ENCODE results near the gene NLN.
"Not testable (repeated sequence)": the region's sequence is repeated elsewhere in the genome, so short reads cannot be mapped to it uniquely, and the experiment has no call there.

The NLN gene

DNA sequence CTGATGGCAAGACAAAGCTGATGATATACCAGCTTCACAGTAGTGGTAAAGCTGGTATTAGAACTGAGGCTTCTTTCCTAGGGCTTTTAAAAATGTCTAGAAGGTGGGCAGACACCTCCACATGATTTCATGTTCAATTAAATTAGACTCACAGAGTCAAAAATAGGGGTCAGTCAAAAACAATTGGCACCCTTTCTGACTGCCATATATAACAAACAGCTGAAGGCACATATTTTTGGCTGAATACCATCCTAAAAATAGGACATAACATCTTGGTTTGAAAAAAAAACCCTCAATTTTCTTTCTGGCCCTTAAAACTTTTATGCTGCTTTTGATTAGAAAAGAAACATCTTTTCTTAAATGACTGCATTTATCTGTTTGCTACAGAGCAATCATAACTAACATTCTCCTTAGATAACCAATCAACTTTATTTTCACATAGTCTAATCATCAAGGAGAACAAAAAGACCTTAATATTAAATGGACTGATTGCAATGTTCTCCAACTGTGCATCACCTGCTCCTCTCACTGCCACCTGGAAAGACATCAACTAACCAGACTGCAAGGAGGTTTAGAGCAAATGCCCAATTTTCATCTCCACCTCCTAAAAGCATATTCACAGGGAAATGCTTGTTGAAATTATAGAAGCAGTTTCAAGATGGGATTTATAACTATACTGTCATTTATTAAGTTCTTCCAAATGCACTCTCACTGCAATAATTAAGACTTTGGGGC is 3.3 kb upstream of the NLN start:
- Histone ChIP-seq H3K9me3 (ENCODE audit: control insufficient read depth, insufficient read depth, low read length) (no peaks in the 10 kb centered on the region), H3K9ac (ENCODE audit: low read depth, low read length) (no peak overlapping the region), H3K4me1 (ENCODE audit: insufficient read depth, low read length) (no peaks in the 10 kb centered on the region), H3K36me3 (ENCODE audit: insufficient read depth, low read length) (peaks cover 2% of the 10 kb centered on the region)

DNA sequence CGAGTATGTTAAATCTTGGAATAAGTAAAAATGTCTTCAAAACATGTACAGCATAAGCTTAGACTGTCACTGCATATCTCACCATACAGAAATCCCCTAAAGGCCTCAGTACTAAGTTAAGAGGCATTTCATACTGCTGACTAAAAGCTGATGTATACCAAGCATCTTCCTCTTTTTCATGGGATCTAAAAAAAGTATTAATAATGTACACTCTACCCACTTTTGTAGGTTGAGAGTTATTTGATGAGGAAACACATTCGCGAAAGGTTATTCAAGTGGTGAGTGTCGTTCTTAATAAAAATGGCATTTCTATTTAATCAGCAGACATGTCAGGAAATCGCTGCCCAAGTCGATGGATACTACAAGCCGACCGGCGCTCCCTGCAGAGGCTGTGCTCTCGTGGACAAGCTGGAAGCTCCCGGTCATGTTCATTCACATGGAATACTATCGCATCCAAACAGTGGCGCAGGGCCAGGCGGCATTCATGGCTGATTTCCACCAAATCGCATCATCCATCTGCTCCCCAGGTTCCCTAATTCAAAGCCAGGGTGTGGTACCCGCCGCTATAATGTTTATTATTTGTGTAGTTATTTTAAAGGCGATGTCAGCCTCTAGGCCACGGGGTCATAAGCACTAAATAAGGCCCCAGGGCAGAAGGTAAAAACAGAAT is 820 bp upstream of the NLN start:
- H3K9ac ChIP-seq (ENCODE audit: low read depth, low read length): peak overlapping the region; percentile 91
- H3K36me3 ChIP-seq (ENCODE audit: insufficient read depth, low read length): peaks cover 2% of the 10 kb centered on the region
- H3K9me3 ChIP-seq (ENCODE audit: control insufficient read depth, insufficient read depth, low read length): no peaks in the 10 kb centered on the region
- peaks cover 7% of the 10 kb centered on the region for H3K4me1 ChIP-seq (ENCODE audit: insufficient read depth, low read length)

GRCh38 chr5:65722575-65723403 is 784 bp downstream of the NLN start:
- Histone ChIP-seq H3K36me3 (ENCODE audit: insufficient read depth, low read length) (peaks cover 2% of the 10 kb centered on the region), H3K9me3 (ENCODE audit: control insufficient read depth, insufficient read depth, low read length) (no peaks in the 10 kb centered on the region), H3K4me1 (ENCODE audit: insufficient read depth, low read length) (peaks cover 11% of the 10 kb centered on the region), H3K9ac (ENCODE audit: low read depth, low read length) (peak overlapping the region; percentile 91)

GRCh38 chr5:65727491-65728156 is 5.6 kb downstream of the NLN start:
- Histone ChIP-seq H3K36me3 (ENCODE audit: insufficient read depth, low read length) (no peaks in the 10 kb centered on the region), H3K9ac (ENCODE audit: low read depth, low read length) (no peak overlapping the region), H3K4me1 (ENCODE audit: insufficient read depth, low read length) (peaks cover 15% of the 10 kb centered on the region), H3K9me3 (ENCODE audit: control insufficient read depth, insufficient read depth, low read length) (no peaks in the 10 kb centered on the region)

DNA sequence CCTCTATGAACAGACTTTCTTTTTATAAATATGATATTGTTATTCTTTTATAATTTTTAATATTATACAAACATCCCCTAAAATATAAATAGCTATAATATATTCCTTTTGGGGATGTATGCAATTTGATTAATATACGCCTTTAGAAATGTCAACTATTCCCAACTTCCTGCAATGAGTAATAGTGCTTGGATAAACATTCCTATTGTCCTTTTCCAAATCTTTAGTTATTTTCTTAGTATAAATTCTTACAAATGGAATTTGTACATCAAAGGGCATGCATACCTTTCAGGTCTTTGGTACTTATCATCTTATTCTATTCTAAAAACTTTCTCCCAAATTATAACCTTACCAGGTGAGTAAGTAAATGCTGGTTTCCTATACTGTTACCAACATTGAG is 6.2 kb downstream of the NLN start:
- Histone ChIP-seq H3K9me3 (ENCODE audit: control insufficient read depth, insufficient read depth, low read length) (no peaks in the 10 kb centered on the region), H3K9ac (ENCODE audit: low read depth, low read length) (no peak overlapping the region), H3K36me3 (ENCODE audit: insufficient read depth, low read length) (no peaks in the 10 kb centered on the region), H3K4me1 (ENCODE audit: insufficient read depth, low read length) (peaks cover 15% of the 10 kb centered on the region)

DNA sequence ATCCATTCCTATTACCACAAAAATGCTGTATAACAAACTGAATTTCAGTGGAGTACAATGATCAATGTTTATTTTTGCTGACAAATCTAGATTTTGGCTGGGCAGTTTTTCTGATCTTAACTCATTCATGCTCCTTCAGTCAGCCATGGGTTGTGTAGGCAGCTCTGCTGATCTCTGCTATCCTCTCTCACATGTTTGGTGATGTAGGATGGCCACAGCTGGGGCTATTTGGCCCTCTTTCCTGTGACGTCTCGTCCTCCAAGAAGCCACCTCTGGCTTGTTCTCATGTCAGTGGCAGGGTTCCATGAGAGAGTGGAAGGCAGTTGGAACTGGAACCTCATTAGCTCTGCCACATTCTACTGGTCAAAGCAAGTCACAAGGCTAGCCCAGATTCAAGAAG is 8.9 kb downstream of the NLN start:
- H3K9me3 ChIP-seq (ENCODE audit: control insufficient read depth, insufficient read depth, low read length): no peaks in the 10 kb centered on the region
- no peak overlapping the region for H3K9ac ChIP-seq (ENCODE audit: low read depth, low read length)
- H3K36me3 ChIP-seq (ENCODE audit: insufficient read depth, low read length): no peaks in the 10 kb centered on the region
- H3K4me1 ChIP-seq (ENCODE audit: insufficient read depth, low read length): peaks cover 9% of the 10 kb centered on the region; the same call in 1 of the 2 replicates

DNA sequence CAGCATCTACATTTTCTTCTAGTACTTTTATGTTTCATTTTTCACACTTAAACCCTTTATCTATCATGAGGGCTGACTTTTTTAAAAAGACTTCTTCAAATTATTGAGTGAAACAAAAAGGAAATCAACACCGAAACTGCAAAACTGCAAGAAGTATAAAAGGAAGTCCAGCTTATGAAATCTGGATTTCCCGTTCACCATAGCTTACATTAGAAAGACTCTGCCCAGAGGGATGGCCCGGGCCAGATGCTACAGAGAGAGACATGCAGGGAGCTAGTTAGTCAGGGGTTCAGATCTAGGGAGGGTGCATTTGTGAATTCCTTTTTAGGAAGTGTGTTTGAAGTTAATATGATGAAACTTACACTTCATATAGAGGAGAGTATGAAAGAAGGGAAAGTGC is 10.0 kb downstream of the NLN start:
- H3K9me3 ChIP-seq (ENCODE audit: control insufficient read depth, insufficient read depth, low read length); H3K36me3 ChIP-seq (ENCODE audit: insufficient read depth, low read length); H3K4me1 ChIP-seq (ENCODE audit: insufficient read depth, low read length); H3K9ac ChIP-seq (ENCODE audit: low read depth, low read length): not testable (repeated sequence)

DNA sequence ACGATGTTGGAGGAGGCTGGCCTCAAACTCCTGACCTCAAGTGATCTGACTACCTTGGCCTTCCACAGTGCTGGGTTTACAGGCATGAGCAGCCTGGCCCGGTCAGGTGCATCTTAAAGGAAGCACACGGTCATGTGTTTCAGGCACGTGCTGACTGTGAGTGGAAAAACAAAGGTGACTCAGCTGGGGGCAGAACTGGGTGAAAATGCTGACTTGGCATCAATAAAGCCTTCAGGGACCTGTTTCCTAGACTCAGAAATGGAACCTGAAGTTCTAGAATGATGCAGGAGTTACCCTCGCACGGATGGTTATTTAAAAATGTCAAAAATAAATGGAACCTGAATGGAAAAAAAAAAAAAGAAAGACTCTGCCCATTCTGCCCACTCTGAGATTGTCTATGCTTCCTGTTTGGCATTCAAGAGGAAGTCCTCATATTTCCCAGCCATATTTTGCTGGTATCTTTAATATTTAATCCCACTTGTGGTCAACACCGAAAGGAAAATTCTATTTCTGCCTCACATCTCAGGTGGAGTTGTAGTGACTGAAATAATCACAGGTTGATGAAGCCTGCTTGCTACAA is 12.3 kb downstream of the NLN start:
- H3K9me3 ChIP-seq (ENCODE audit: control insufficient read depth, insufficient read depth, low read length); H3K4me1 ChIP-seq (ENCODE audit: insufficient read depth, low read length); H3K36me3 ChIP-seq (ENCODE audit: insufficient read depth, low read length); H3K9ac ChIP-seq (ENCODE audit: low read depth, low read length): not testable (repeated sequence)

DNA sequence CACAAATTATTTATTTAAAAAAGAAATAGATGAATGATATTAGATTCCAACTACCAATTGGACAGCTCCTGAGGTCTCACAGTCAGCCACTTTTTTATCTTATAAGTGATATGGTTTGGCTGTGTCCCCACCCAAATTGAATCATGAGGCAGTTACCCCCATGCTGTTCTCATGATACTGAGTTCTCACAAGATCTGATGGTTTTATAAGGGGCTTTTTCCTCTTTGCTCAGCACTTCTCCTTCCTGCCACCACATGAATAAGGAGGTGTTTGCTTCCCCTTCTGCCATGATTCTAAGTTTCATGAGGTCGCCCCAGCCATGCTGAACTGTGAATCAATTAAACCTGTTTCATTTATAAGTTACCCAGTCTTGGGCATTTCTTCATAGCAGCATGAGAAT is 12.9 kb downstream of the NLN start:
- H3K9ac ChIP-seq (ENCODE audit: low read depth, low read length): no peak overlapping the region
- H3K36me3 ChIP-seq (ENCODE audit: insufficient read depth, low read length): no peaks in the 10 kb centered on the region
- H3K9me3 ChIP-seq (ENCODE audit: control insufficient read depth, insufficient read depth, low read length): no peaks in the 10 kb centered on the region
- peaks cover 2% of the 10 kb centered on the region; the same call in 1 of the 2 replicates for H3K4me1 ChIP-seq (ENCODE audit: insufficient read depth, low read length)

DNA sequence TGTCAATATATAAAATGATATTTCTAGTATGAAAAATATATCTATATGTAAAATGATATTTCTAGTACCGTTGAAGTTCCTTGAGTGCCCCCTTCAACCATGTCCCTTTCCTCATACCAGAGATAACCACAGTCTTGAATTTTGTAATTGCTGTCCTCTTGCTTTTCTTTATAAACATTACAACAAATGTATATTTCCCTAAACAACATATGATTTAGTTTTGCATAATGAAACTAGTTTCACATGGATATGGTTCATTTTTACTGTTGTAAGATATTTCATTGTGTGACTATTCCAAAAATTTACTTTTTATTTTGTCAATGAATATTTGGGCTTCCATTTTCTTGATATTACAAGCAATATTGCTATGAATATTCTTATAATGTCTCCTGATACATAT is 14.0 kb downstream of the NLN start:
- Histone ChIP-seq H3K9me3 (ENCODE audit: control insufficient read depth, insufficient read depth, low read length) (no peaks in the 10 kb centered on the region), H3K36me3 (ENCODE audit: insufficient read depth, low read length) (no peaks in the 10 kb centered on the region), H3K9ac (ENCODE audit: low read depth, low read length) (no peak overlapping the region), H3K4me1 (ENCODE audit: insufficient read depth, low read length) (no peaks in the 10 kb centered on the region)

GRCh38 chr5:65737842-65738241 is 15.8 kb downstream of the NLN start:
- Histone ChIP-seq H3K9me3 (ENCODE audit: control insufficient read depth, insufficient read depth, low read length) (no peaks in the 10 kb centered on the region), H3K36me3 (ENCODE audit: insufficient read depth, low read length) (no peaks in the 10 kb centered on the region), H3K4me1 (ENCODE audit: insufficient read depth, low read length) (no peaks in the 10 kb centered on the region), H3K9ac (ENCODE audit: low read depth, low read length) (no peak overlapping the region)

DNA sequence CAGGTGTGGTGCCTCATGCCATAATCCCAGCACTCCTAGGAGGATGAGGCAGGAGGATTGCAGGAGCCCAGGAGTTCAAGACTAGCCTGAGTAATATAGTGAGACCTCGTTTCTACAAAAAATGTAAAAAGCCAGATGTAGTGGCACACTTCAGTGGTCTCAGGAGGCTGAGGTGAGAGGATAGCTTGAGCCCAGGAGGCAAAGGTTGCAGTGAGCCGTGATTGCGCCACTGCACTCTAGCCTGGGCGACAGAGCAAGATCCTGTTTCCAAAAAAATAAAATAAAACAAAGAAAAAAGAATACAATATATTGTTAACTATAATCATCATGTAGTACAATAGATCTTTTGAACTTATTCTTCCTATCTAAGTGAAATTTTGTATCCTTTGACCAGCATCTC is 16.3 kb downstream of the NLN start:
- Histone ChIP-seq H3K36me3 (ENCODE audit: insufficient read depth, low read length) (no peaks in the 10 kb centered on the region), H3K4me1 (ENCODE audit: insufficient read depth, low read length) (no peaks in the 10 kb centered on the region), H3K9ac (ENCODE audit: low read depth, low read length) (no peak overlapping the region), H3K9me3 (ENCODE audit: control insufficient read depth, insufficient read depth, low read length) (no peaks in the 10 kb centered on the region)

DNA sequence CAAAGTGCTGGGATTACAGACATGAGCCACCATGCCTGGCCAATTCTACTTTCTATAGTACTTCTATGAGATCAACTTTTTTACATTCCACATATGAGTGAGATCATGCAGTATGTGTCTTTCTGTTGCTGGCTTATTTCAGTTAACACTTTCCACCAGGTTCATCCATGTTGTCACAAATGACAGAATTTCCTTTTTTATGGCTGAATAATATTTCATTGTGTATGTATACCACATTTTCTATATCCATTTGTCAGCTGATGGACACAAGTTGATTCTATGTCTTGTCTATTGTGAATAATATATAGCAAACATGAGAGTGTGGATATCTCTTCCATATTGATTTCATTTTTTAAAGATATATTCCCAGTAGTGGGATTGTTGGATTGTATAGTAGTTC is 17.2 kb downstream of the NLN start:
- Histone ChIP-seq H3K9me3 (ENCODE audit: control insufficient read depth, insufficient read depth, low read length) (no peaks in the 10 kb centered on the region), H3K9ac (ENCODE audit: low read depth, low read length) (no peak overlapping the region), H3K4me1 (ENCODE audit: insufficient read depth, low read length) (no peaks in the 10 kb centered on the region), H3K36me3 (ENCODE audit: insufficient read depth, low read length) (no peaks in the 10 kb centered on the region)

- H3K9me3 ChIP-seq (ENCODE audit: control insufficient read depth, insufficient read depth, low read length): no peaks in the 10 kb centered on the region
- H3K36me3 ChIP-seq (ENCODE audit: insufficient read depth, low read length): no peaks in the 10 kb centered on the region
- no peaks in the 10 kb centered on the region for H3K4me1 ChIP-seq (ENCODE audit: insufficient read depth, low read length)
- H3K9ac ChIP-seq (ENCODE audit: low read depth, low read length): no peak overlapping the region
Measured at GRCh38 chr5:65742565-65743231, 20.7 kb downstream of the NLN start.

All from ES-I3 (cell line).